ENCODE data around the gene BARHL2. TPM values are rescaled to one million over a fixed set of nuclear protein-coding genes. Genes with fewer than 3 reads are reported as not detected.

The BARHL2 gene
- total and polyA plus RNA-seq, 10 of the 15 experiments (the other 5 are each of a cell fraction or from before 2014, with no cell fraction given), result not detected

- H3K9ac ChIP-seq (ENCODE audit: control insufficient read depth, insufficient read depth, low read length), result no peak overlapping the region
- no TSS peak for BruUV-seq (replicated peaks)
- H3K4me3 ChIP-seq, result no peak overlapping the region
- intact Hi-C loops (cut with micrococcal nuclease; ENCODE audit: unreplicated experiment) (no loop called here), in situ Hi-C loops (cut with MboI) (no loop called here)
- no peak overlapping the region for H3K27ac ChIP-seq (ENCODE audit: control insufficient read depth, insufficient read depth)
- no peak for TF ChIP-seq CHD2 (IDR thresholded peaks at IDR 0.05; ENCODE audit: borderline replicate concordance, low read depth, low read length)
- TF ChIP-seq RCOR1 (conservative IDR thresholded peaks at IDR 0.05; ENCODE audit: low read depth, low read length), result no peak
- TF ChIP-seq BCL3 (IDR thresholded peaks at IDR 0.05; ENCODE audit: borderline replicate concordance, insufficient read depth, low read depth, low read length, poor library complexity, severe bottlenecking), result no peak
- no peak for TF ChIP-seq EP300 (IDR thresholded peaks at IDR 0.05; ENCODE audit: borderline replicate concordance in 1 of 2, control insufficient read depth in 1 of 2, low read depth in 2 of 2, low read length in 2 of 2)
- no peak for TF ChIP-seq SREBF1 (IDR thresholded peaks at IDR 0.05; ENCODE audit: low read length)
- peaks cover 17 to 21% of the 10 kb centered on the region in 2 experiments for H3K27me3 ChIP-seq (replicated peaks in 1 of 2; ENCODE audit: control insufficient read depth in 2 of 2, insufficient read depth in 2 of 2, low read length in 1 of 2)
- no peak overlapping the region; the same call in 1 of the 2 replicates for H3K4me2 ChIP-seq (ENCODE audit: control insufficient read depth, insufficient read depth)
- ChIA-PET CTCF (interaction anchor here (0.7 to 4.3 kb wide), 3 partner anchors 85 to 586 kb away, joined by 3 to 61 read pairs (median 5); no protein-coding TSS in a partner anchor), POLR2A (no interaction called here), SMC1A (ENCODE audit: uncharacterized antibody, unreplicated experiment) (interaction anchor here (2.0 kb wide), 1 partner anchor 242 kb away, joined by 8 read pairs; no protein-coding TSS in a partner anchor), RAD21 (ENCODE audit: unreplicated experiment) (no interaction called here)
- H4K20me1 ChIP-seq (ENCODE audit: control insufficient read depth, insufficient read depth), result no peaks in the 10 kb centered on the region
- no peaks in the 10 kb centered on the region for H3K4me1 ChIP-seq (ENCODE audit: control insufficient read depth, insufficient read depth, low read length)
- no peak overlapping the region for H2AFZ ChIP-seq (ENCODE audit: control insufficient read depth, low read depth, low read length)
- H3K79me2 ChIP-seq (ENCODE audit: control insufficient read depth, insufficient read depth, low read length), result no peaks in the 10 kb centered on the region
- no peaks in the 10 kb centered on the region for H3K36me3 ChIP-seq (ENCODE audit: control insufficient read depth in 2 of 2, insufficient read depth in 2 of 2, low read length in 1 of 2)
- FAIRE-seq (no peak), DNase-seq (ENCODE audit: low read depth, low spot score) (no peak), ATAC-seq (no peak)
- WGBS (ENCODE audit: insufficient coverage, insufficient replicate concordance, low lambda C conversion rate, missing lambda C conversion rate), result 52% methylated on average over 61 of the region's 66 CpGs
- H3K9me3 ChIP-seq (replicated peaks; ENCODE audit: control insufficient read depth, insufficient read depth, low read length), result peaks cover 1% of the 10 kb centered on the region; the same call in 2 of the 3 replicates
These were observed 1.6 kb upstream of the BARHL2 start for GRCh38 chr1:90718411-90719329.
